GM18502 (cell line): ENCODE data around the gene IQGAP1.

Experiments
- ATAC-seq: cut with Tn5 transposase; IDR thresholded peaks from one replicate; pipeline ENCODE4 v1.9.1; 2021; ENCODE audit warnings: mild to moderate bottlenecking; ENCODE audit not compliant: unreplicated experiment, poor library complexity

IQGAP1 gene

GRCh38 chr15:90427185-90427584 is 39.1 kb downstream of the IQGAP1 start:
- no peak for ATAC-seq

GRCh38 chr15:90432253-90432652 is 44.2 kb downstream of the IQGAP1 start:
- no peak for ATAC-seq

GRCh38 chr15:90435652-90436337 is 47.8 kb downstream of the IQGAP1 start:
- ATAC-seq = no peak

DNA sequence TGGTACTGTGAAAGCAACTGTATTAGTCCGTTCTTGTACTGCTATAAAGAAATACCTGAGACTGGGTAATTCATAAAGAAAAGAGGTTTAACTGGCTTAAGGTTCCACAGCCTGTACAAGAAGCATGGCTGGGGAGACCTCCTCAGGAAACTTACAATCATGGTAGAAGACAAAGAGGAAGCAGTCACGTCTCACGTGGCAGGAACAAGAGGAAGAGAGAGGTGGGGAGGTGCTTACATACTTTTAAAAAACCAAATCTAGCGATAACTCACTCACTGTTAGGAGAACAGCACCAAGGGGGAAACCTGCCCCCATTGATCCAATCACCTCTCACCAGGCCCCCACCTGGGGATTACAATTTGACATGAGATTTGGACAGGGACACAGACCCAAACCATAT is 48.9 kb downstream of the IQGAP1 start:
- no peak for ATAC-seq

- ATAC-seq = no peak
Observed at GRCh38 chr15:90437516-90437915, 49.5 kb downstream of the IQGAP1 start.

DNA sequence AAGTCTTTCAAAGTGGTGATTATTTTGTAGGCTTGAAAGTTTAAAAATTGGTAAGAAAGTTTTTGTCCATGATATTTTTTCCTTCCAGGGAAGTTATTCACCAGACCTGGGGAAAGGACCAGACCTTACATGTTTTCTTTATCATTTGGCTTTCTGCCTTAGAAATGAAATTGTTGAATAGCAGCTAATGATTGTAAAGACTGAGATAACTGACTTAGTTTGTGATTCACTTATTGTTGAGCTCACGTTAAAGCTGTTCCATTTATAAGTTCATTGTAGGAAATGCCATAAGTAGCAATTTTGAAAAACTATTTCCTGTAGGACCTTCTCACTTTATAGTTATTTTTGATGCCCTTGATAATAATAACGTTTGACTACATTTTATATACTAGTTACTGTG is 51.9 kb downstream of the IQGAP1 start:
- no peak for ATAC-seq

GRCh38 chr15:90441027-90441426 is 53.0 kb downstream of the IQGAP1 start:
- ATAC-seq = no peak

- no peak for ATAC-seq
Observed at GRCh38 chr15:90442423-90442822, 54.4 kb downstream of the IQGAP1 start.

GRCh38 chr15:90449206-90449735 is 61.2 kb downstream of the IQGAP1 start:
- ATAC-seq = no peak

- no peak for ATAC-seq
Observed at GRCh38 chr15:90451053-90451850, 63.2 kb downstream of the IQGAP1 start.

DNA sequence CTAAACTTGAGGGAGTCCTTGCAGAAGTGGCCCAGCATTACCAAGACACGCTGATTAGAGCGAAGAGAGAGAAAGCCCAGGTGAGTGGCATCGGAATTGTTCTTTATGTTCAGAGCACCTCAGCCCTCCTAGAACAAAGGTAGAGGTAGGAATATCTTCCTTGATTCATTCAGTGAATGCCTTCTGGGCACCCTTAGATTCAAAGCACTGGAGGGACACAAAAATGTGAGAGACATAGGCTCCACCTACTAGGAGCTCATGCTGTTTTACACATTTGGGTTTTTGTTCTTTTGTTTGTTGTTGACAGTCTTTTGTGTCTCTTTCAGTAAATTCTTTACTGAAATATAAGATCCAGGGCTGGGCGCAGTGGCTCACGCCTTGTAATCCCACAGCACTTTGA is 68.2 kb downstream of the IQGAP1 start:
- no peak for ATAC-seq

DNA sequence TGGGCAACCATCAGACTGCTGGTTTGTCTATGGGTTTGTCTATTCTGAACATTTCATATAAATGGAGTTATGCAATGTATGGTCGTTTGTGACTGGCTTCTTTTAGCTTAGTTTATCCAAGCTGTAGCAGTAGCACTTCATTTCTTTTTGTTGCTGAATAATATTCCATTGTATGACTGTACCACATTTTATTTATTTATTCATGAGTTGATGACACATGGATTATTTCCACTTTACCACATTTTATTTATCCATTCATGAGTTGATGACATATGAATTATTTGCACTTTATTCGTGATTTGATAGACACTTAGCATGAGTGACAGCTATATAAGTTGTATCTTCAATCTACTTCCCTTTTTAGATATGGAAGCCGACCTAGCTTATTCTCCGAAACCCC is 70.0 kb downstream of the IQGAP1 start:
- ATAC-seq = no peak

DNA sequence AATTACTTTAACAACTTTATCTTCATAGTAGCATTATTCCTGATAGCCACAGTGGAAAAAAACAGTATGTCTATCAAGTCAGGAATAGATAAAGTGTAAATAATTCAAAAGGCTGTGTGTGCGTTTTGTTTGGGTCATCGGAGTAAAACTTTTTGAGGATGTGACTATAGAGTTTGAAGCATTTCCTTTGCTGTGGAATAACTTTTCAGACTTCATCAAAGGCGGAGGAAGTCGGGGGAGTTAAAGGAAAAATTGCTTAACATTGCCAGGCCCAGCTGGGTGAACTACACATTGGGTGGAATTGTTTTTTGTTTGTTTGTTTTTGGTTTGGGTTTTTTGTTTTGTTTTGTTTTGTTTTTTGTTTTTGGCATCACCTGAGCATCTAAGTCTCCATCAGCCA is 71.3 kb downstream of the IQGAP1 start:
- ATAC-seq = no peak

DNA sequence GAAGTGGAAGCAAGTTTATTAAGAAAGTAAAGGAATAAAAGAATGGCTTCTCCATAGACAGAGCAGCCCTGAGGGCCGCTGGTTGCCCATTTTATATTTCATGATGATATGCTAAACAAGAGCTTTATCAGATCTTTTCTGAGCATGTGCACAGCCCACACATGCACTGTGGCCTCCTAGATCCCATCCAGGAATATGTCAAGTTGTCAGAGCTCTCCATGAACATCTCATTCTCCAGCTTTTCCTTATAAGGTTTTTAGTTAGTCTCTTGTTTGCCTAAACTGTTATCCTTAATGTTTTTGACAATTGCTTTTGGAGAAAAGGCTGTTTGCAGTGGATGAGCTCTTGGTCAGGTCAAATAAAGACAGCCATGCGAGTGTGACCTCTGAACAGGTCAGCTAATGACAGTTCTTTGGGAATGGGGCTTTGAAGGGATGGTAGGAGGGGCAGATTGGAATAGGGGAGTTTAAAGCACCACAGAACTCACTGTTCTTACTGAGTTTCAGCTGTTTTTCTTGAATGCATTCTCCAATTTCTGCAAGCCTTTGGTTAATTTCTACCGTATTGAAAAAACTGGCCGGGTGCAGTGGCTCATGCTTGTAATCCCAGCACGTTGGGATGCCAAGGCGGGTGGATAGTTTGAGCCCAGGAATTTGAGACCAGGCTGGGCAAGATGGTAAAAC is 72.2 kb downstream of the IQGAP1 start:
- ATAC-seq = no peak

DNA sequence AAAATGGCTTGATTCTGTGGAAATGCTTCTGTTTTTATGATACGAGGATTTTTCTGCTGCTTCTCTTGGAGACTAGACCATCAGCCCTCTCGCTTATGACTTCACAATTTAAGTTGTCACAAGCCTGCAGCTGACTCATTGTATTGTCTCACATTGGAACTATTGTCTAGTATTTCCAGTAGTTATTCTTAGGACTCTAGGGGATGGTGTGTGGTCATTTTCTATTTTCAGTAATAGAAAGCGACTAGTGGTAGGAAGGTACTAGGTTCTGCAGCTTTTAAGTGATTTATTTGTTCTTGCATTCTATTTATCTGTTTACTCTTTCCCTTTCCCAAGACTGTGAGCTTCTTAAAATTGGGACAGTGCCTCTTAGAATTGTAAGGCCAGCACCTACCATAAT is 75.3 kb downstream of the IQGAP1 start:
- no peak for ATAC-seq

GRCh38 chr15:90465140-90465929 is 77.3 kb downstream of the IQGAP1 start:
- ATAC-seq = no peak

GRCh38 chr15:90465930-90466567 is 78.0 kb downstream of the IQGAP1 start:
- no peak for ATAC-seq

GRCh38 chr15:90469723-90470122 is 81.7 kb downstream of the IQGAP1 start:
- no peak for ATAC-seq

GRCh38 chr15:90470453-90470852 is 82.4 kb downstream of the IQGAP1 start:
- ATAC-seq = no peak

DNA sequence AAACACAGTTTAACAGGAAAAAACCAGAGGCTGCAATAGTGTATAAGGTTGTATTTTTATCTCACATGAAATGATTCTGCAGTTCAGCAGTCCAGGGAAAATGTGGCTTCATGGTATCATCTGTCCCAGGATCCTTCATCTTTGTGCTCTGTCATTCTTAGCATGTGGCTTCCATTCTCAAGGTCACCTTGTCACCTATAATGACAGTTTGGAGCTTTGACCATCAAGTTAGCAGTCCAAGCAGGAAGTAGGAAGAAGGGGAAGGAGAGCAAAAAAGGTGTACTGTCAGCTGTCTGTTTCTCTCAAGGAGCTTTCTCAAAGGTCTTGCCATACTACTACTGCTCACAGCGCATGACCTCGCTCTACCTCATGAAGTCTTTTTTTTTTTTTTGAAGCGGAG is 83.1 kb downstream of the IQGAP1 start:
- no peak for ATAC-seq
